NCI-H510A treated with DMSO at 0.1 percent for 48 hours (cell line): ENCODE data around the gene AGPAT2.

ENCODE experiments used
- DNase-seq: peaks from one replicate; lab custom pipeline; 2025; lab: John Stamatoyannopoulos, UW

AGPAT2 gene

GRCh38 chr9:136673088-136673974 is 13.9 kb downstream of the AGPAT2 start:
- no peak for DNase-seq

- DNase-seq: no peak
Observed at GRCh38 chr9:136672431-136673087, 14.7 kb downstream of the AGPAT2 start.

- no peak for DNase-seq
Observed at GRCh38 chr9:136671646-136672430, 15.4 kb downstream of the AGPAT2 start.

- no peak for DNase-seq
Observed at GRCh38 chr9:136671254-136671614, 16.0 kb downstream of the AGPAT2 start.

DNA sequence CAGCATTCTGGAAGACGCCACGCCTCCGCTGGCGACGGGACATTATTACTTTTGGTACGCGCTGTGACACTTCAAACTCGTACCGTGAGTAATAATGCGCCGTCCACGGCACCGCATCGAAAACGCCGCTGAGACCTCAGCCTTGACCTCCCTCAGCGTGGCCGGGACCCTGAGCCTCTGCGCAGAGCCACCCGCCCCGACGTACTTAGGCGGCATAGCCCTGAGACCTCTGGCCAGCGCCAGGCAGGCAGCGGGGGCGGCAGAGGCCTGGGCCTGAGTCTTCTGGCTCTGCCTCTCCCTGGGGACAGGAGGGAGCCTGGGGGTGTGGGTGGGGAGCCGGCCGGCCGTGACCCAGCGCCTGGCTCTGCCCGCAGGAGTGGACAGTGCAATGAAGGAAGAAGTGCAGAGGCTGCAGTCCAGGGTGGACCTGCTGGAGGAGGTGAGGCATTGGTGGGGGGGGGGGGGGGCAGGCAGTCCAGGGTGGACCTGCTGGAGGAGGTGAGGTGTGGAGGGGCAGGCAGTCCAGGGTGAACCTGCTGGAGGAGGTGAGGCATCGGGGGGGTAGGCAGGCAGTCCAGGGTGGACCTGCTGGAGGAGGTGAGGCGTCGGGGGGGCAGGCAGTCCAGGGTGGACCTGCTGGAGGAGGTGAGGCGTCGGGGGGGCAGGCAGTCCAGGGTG is 16.5 kb downstream of the AGPAT2 start:
- DNase-seq: no peak

DNA sequence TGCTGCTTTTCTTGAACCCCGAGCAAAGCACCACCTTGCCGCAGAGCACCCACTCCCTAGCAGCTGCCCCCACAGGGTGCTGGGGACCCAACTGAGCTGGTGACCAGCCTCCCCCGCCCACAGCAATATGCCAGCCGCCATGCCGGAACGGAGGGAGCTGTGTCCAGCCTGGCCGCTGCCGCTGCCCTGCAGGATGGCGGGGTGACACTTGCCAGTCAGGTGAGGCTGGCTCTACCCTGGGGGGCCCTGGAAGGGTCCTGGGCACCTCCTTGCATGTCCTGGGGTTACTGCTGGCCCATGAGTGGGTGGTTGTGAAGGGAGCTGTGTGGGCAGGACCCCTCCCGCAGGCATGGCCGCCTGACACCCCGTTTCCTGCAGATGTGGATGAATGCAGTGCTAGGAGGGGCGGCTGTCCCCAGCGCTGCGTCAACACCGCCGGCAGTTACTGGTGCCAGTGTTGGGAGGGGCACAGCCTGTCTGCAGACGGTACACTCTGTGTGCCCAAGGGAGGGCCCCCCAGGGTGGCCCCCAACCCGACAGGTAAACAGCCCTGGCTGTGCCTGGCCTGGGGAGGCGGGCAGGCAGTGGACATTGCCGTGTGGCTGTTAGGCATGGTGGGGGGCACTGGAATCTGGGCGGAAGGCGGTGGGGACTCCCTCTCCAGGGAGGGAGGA is 17.3 kb downstream of the AGPAT2 start:
- DNase-seq: no peak

DNA sequence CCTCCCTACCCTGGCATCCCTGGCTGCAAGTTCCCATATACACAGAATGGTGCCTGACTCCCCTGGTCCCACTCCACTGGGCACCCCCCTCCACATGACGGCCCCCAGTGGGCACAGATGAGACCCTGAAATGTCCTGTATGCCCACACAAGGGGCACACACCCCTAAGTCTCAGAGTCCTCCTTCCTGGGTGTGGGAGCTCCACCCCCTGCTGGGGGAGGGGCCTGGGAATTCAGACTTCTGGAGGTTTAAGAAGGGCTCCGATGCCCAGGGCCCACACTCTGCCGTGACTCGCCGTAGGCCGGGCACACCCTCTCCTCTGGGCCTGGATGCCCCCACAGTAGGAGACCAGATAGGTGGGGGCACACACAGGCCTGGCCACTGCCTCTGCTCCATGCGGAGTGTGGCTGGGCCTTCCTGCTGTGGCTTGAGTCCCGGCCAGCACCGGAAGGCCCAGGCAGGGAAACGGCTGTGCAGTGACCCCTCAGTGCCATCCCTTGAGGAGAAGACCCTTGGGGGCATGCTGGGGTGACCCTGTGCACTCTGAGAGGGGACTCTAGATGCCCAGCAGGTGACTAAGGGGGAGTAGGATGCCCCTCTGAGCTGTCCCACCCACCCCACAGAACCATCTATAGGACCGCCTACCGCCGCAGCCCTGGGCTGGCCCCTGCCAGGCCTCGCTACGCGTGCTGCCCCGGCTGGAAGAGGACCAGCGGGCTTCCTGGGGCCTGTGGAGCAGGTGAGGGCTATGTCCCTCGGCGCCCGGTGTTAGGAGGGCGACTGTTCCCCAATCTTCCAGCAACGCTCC is 18.1 kb downstream of the AGPAT2 start:
- DNase-seq: no peak

- no peak for DNase-seq
Observed at GRCh38 chr9:136667940-136668760, 19.1 kb downstream of the AGPAT2 start.

DNA sequence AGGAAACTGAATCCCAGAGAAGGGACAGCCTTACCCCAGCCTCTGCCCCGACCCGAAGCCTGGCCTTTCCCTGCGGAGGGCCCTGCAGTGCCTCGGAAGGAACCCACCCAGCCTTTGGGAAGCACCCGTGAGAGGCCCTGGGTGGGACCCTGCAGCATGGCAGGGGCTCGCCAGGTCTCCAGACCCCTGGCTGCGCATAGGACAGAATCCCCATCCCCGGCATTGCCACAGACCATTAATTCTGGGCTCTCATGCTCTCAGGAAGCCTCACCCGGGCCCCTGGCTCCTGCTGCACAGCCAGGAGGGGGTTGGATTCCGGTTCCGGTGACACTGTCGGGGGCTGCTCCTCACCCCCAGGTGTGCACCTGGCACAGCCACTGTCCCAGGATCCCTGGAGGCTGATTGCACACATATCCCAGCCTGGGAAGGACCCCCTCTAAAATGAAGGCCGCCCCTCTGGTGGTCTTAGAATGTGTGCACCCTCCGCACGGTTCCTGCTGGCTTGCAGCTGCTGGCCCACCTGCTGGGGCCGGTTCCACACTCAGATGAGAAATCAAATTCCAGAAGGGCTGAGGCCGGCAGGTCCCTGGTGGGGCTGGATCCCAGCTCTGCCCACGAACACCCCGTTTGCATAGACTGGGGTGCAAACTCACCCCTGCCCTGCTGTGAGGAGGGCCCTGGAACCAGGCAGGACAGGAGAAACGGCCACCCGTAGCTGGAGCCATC is 19.9 kb downstream of the AGPAT2 start:
- no peak for DNase-seq

GRCh38 chr9:136666372-136667213 is 20.7 kb downstream of the AGPAT2 start:
- DNase-seq: no peak

DNA sequence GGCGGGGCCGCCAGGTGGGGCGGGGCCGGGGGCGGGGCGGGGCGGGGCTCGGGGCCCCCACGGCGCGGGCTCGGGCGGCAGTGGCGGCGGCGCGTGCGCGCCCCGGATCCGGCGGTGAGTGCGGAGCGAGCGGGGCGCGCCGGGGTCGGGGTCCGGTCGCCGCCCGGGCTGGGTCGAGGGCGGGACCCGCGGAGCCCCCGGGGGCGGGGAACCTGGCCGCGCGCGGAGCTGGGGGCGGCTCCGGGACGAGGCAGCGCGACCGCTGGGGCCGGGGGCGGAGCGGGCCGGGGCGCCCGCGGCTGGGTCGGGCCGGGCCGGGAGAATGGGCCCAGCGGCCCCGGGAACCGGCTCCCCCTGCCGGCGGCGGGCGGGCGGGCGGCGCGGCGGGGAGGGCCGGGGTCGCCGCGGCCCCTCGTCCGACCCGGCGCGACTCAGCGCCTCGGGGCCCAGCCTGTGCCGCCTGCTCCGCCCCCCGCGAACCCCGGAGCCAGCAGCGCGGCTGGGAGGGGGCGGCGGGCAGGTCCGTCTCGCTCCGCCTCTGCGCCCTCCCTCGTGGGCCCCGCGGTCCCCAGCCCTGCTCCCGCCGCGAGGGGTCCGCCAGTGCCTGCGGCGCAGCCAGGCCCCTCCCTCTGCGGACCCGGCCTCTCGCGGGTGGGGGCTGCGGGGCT is 21.4 kb downstream of the AGPAT2 start:
- DNase-seq: no peak

- DNase-seq: no peak
Observed at GRCh38 chr9:136665111-136665703, 22.1 kb downstream of the AGPAT2 start.

DNA sequence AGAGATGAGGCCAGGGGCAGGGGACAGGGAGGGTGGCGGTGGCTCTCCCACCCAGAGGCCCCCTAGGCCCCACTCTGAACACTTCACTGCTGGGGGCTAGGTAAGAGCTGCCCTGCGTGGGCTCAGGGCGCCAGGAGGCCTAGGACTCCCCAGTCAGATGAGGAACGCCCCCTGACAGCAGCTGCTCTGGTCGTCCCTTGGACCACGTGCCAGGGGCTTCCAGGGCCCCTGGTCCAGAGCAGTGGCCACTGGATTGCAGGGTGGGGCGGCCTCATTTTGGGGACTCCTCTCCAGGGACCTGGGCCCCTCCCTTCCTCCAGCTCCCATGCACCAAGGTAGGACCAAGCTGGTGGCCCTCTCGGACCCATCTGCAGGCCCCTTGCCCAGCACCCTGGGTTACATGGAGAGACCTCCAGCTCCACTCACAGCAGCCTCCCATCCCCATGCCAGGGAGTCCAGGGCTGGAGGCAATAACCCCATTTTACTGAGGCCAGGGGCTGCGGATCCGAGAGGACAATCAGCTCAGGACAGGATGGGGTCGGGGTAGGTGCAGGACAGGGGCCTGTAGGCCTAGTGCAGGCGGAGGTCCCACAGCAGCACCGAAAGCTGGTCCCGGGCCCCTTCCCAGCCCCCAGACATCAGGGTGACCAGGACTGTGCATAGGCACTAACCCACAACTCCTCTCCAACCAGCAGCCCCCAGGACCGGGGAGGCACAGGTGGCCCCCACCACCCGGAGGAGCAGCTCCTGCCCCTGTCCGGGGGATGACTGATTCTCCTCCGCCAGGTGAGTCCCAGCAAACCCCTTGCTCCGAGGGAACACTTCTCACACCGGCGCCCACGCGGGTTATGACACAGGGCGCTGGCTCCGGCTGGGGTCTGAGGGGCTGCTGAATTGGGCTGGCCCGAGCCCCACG is 23.0 kb downstream of the AGPAT2 start:
- no peak for DNase-seq

DNA sequence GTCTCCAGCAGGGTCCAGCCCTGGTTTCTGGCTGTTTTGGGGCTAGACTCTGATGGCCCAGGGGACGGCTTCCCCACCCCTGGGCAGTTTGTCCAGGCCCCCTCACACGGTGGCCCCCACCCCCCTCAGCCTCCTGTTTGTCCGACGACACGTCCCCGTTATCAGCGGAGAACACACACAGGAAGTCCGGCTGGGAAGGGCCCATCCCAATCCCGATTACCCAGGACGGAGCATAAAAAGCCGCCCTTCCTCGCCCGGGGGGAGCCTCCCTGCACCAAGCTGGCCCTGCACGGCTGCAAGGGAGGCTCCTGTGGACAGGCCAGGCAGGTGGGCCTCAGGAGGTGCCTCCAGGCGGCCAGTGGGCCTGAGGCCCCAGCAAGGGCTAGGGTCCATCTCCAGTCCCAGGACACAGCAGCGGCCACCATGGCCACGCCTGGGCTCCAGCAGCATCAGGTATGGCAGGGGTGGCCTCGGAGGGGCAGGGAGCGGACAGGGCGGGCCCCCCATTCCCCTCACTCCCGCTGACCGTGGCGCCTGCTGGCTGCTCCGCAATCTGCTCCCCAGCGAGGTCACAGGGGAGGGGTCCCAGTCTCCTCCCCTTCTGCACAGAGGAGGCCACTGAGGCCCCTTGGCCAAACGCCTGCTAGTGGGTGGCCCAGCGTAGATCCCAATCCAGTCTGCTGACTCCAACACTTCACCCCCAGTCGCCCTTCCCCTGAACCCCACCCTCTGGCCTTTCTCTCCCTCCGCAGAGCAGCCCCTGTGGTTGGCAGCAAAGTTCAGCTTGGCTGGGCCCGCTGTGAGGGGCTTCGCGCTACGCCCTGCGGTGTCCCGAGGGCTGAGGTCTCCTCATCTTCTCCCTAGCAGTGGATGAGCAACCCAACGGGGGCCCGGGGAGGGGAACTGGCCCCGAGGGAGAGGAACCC is 24.3 kb downstream of the AGPAT2 start, which contains the start of gene EGFL7:
EGFL7 (plus strand) TSS at position 261 of the 926 bp plus-strand sequence. CDS start 5,367 bp downstream, outside the sequence.
- no peak for DNase-seq

GRCh38 chr9:136662326-136662655 is 25.0 kb downstream of the AGPAT2 start:
- DNase-seq: no peak
